HepG2 (cell line): ENCODE measurements around the gene ACSL1. TPM values are rescaled to one million over a fixed set of nuclear protein-coding genes. Genes with fewer than 3 reads are reported as not detected.

Experiments used
- ADNP ChIP-seq: sonication (generic); formaldehyde crosslinking; IDR thresholded peaks from 2 replicates; pipeline ENCODE4 v1.4.0; 2020; ENCODE audit warnings: missing genetic modification reagents
- ATF7-NPFF ChIP-seq: sonication (generic); formaldehyde crosslinking; IDR thresholded peaks from 2 replicates; pipeline ENCODE4 v1.8.1; 2023; ENCODE audit warnings: mild to moderate bottlenecking, low read depth, missing genetic modification reagents, moderate library complexity
- EP300 ChIP-seq, 3 experiments: sonication (generic) in 1 of 3; formaldehyde crosslinking in 1 of 3; IDR thresholded peaks; 2 replicates each; pipeline versions ENCODE4 v1.5.1 to v1.6.1; 2011 to 2020; ENCODE audit warnings: low read depth in 2 of 3, low read length in 2 of 3, borderline replicate concordance in 1 of 3, improper control_type of control experiment in 1 of 3, mild to moderate bottlenecking in 1 of 3, missing genetic modification reagents in 1 of 3, moderate library complexity in 1 of 3
- FOXO1 ChIP-seq: sonication (generic); formaldehyde crosslinking; IDR thresholded peaks from 2 replicates; pipeline ENCODE4 v1.4.0; 2020; ENCODE audit warnings: missing genetic modification reagents
- FOXP1 ChIP-seq, 2 experiments: fragments of 450-650 bp in 1 of 2; IDR thresholded peaks; 2 replicates each; pipeline ENCODE4 v1.6.1; 2017 to 2018; ENCODE audit warnings: antibody characterized with exemption in 1 of 2
- JUNB ChIP-seq: sonication (generic); formaldehyde crosslinking; IDR thresholded peaks from 2 replicates; pipeline ENCODE4 v1.8.0; 2022; ENCODE audit warnings: missing genetic modification reagents, mild to moderate bottlenecking, borderline replicate concordance
- NFE2 ChIP-seq: sonication (generic); formaldehyde crosslinking; IDR thresholded peaks from 2 replicates; pipeline ENCODE4 v1.4.0; 2020; ENCODE audit warnings: missing genetic modification reagents
- NR2F6 ChIP-seq, 2 experiments: IDR thresholded peaks; 2 replicates each; pipeline ENCODE4 v1.6.1; 2016; ENCODE audit warnings: antibody characterized with exemption in 1 of 2, mild to moderate bottlenecking in 1 of 2
- PITX1 ChIP-seq: sonication (generic); formaldehyde crosslinking; IDR thresholded peaks from 2 replicates; pipeline ENCODE4 v1.5.1; 2020; ENCODE audit warnings: mild to moderate bottlenecking, missing genetic modification reagents
- RORA ChIP-seq: sonication (generic); formaldehyde crosslinking; IDR thresholded peaks from 2 replicates; pipeline ENCODE4 v1.5.0; 2020; ENCODE audit warnings: mild to moderate bottlenecking, missing genetic modification reagents, moderate library complexity
- RXRB ChIP-seq: IDR thresholded peaks from 2 replicates; pipeline ENCODE4 v1.6.1; 2016; ENCODE audit warnings: borderline replicate concordance, missing genetic modification reagents, missing compliant biosample characterization
- SMARCC2 ChIP-seq: fragments of 450-650 bp; IDR thresholded peaks from 2 replicates; pipeline ENCODE4 v1.6.1; 2017; ENCODE audit warnings: antibody characterized with exemption, mild to moderate bottlenecking
- SMC3 ChIP-seq: IDR thresholded peaks from 2 replicates; pipeline ENCODE4 v1.6.1; 2011; ENCODE audit warnings: low read length, improper control_type of control experiment
- SOX13 ChIP-seq, 3 experiments: fragments of 450-650 bp in 1 of 3; sonication (generic) in 1 of 3; formaldehyde crosslinking in 1 of 3; IDR thresholded peaks in 2 of 3; conservative IDR thresholded peaks in 1 of 3; 2 replicates each; pipeline versions ENCODE4 v1.5.0 to v1.6.1; 2016 to 2020; ENCODE audit warnings: antibody characterized with exemption in 1 of 3, mild to moderate bottlenecking in 1 of 3, missing compliant biosample characterization in 1 of 3, missing genetic modification reagents in 1 of 3, moderate library complexity in 1 of 3
- TCF7L2 ChIP-seq: IDR thresholded peaks from 2 replicates; pipeline ENCODE4 v1.6.1; 2011; ENCODE audit warnings: mild to moderate bottlenecking, low read depth, low read length, moderate library complexity
- TMF1 ChIP-seq: sonication (generic); formaldehyde crosslinking; IDR thresholded peaks from 2 replicates; pipeline ENCODE4 v1.8.1; 2022; ENCODE audit warnings: low read depth, missing genetic modification reagents
- ZNF180 ChIP-seq: sonication (generic); formaldehyde crosslinking; IDR thresholded peaks from 2 replicates; pipeline ENCODE4 v1.4.0; 2020; ENCODE audit warnings: low read depth, missing genetic modification reagents, borderline replicate concordance
- ZNF432 ChIP-seq: sonication (generic); formaldehyde crosslinking; IDR thresholded peaks from 2 replicates; pipeline ENCODE4 v1.5.0; 2020; ENCODE audit warnings: missing genetic modification reagents, mild to moderate bottlenecking, borderline replicate concordance
- ZNF441 ChIP-seq: sonication (generic); formaldehyde crosslinking; IDR thresholded peaks from 2 replicates; pipeline ENCODE4 v1.7.0; 2021; ENCODE audit warnings: missing genetic modification reagents, borderline replicate concordance
- ZNF605 ChIP-seq: sonication (generic); formaldehyde crosslinking; IDR thresholded peaks from 2 replicates; pipeline ENCODE4 v1.8.0; 2022; ENCODE audit warnings: mild to moderate bottlenecking, missing genetic modification reagents
- polyA plus RNA-seq, 8 experiments: library from polyadenylated mRNA; depleted of rRNA in 3 of 8; stranded (reverse) in 7 of 8; unstranded in 1 of 8; fragments of >200 nt; fragmentation: Illumina TruSeq in 4 of 8; extraction: Trizol in 4 of 8; gene quantifications; 2 replicates each; pipeline versions ENCODE4 v1.2.1 to v1.2.3, GENCODE V29; 2011 to 2016; ENCODE audit warnings: low read depth in 4 of 8, missing spikeins in 1 of 8, mixed read lengths in 1 of 8; ENCODE audit not compliant: insufficient read depth in 1 of 8
- total RNA-seq, 5 experiments: library from RNA; depleted of rRNA; stranded (reverse); fragments of >200 nt; fragmentation: Illumina TruSeq; extraction: Trizol; gene quantifications; 2 replicates each; pipeline ENCODE4 v1.2.3, GENCODE V29; 2016; ENCODE audit warnings: low read depth in 1 of 5
- TF ChIP-seq, protein P1 (sequence below): sonication (generic); formaldehyde crosslinking; IDR thresholded peaks from 2 replicates; pipeline ENCODE4 v1.4.0; 2020; ENCODE audit warnings: mild to moderate bottlenecking, missing genetic modification reagents
- TF ChIP-seq, protein P2 (sequence below): sonication (generic); formaldehyde crosslinking; IDR thresholded peaks from 2 replicates; pipeline ENCODE4 v1.5.0; 2020; ENCODE audit warnings: missing genetic modification reagents
- TF ChIP-seq, protein P3 (sequence below): sonication (generic); formaldehyde crosslinking; IDR thresholded peaks from 2 replicates; pipeline ENCODE4 v1.9.0; 2022; ENCODE audit warnings: missing genetic modification reagents, mild to moderate bottlenecking, borderline replicate concordance
- TF ChIP-seq, protein P4 (sequence below): sonication (generic); formaldehyde crosslinking; IDR thresholded peaks from 2 replicates; pipeline ENCODE4 v1.4.0; 2020; ENCODE audit warnings: missing genetic modification reagents

The ACSL1 gene
- total and polyA plus RNA-seq, 2 of the 13 experiments (the other 11 are each of a cell fraction or from before 2014, with no cell fraction given): 10.0 to 29.8 TPM

DNA sequence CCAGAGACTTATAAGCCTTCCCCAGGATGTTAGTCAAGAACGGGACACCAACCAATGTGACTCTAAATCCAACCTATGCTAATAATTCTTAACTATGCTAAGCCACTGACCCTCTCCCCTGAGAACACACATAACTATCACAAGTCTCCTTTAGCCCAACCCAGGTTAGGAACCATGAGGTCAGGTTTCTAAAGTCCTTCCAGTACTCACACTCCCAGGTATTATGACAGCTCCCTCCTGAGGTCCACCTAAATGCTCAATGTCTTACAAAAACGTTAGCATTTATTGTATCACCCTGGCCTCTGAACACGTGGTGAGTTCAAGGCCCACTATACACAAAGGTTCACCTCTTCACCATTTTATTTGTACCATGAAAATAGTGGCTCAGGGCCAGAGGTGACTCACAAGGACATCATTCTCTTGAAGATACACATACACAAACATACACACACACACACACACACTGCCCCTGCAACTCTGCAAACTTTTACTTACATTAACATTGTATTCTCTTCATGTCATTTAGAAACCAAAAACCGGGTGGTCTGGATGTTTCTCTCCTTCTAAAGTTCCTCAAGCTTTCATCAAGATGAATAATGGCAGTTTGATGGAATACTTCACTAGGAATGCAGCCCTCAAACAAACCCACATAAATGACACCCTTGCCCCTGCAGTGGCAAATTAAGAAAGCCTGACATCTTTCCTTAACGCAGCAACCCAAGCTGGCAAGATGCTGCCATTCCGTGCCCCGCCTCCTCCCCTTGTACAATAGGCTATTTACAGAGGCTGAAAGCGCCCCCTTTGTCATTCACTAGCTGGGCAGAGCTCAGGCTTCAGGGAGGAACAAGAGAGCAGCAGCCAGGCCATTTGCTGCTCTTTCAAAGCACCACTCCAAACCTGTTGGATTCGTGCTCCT, 17.7 kb downstream of the ACSL1 start (continued):
- TF ChIP-seq, protein P1, sequence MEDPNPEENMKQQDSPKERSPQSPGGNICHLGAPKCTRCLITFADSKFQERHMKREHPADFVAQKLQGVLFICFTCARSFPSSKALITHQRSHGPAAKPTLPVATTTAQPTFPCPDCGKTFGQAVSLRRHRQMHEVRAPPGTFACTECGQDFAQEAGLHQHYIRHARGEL (CRISPR knock-in tag): no peak
- TF ChIP-seq ZNF180 (CRISPR knock-in tag) (no peak), PITX1 (CRISPR knock-in tag) (no peak), TMF1 (no peak), NFE2 (CRISPR knock-in tag) (no peak), SOX13 (IDR thresholded peaks at IDR 0.05) (peak; percentile 50), SOX13 (CRISPR knock-in tag; conservative IDR thresholded peaks at IDR 0.05 in 1 of 2, IDR thresholded peaks at IDR 0.05 in 1 of 2) (peak in 1 of 2 experiments; percentile 94; a peak in 2 of 4 replicates), NR2F6 (IDR thresholded peaks at IDR 0.05) (peak; percentile 79), NR2F6 (CRISPR knock-in tag; IDR thresholded peaks at IDR 0.05) (peak; percentile 86), RORA (0 out of 2 replicates have a peak, but pooled peaks have one; percentile 23), FOXO1 (CRISPR knock-in tag) (0 out of 2 replicates have a peak, but pooled peaks have one; percentile 39), RXRB (CRISPR knock-in tag) (peak; percentile 76), ZNF605 (peak; percentile 65; the same call in 1 of the 2 replicates), ADNP (CRISPR knock-in tag) (no peak), ZNF432 (CRISPR knock-in tag) (no peak), ZNF441 (CRISPR knock-in tag) (no peak), SMC3 (0 out of 2 replicates have a peak, but pooled peaks have one; percentile 20), FOXP1 (IDR thresholded peaks at IDR 0.05) (no peak), FOXP1 (CRISPR knock-in tag; IDR thresholded peaks at IDR 0.05) (peak; percentile 76), JUNB (CRISPR knock-in tag) (peak; percentile 86; the same call in 1 of the 2 replicates), TCF7L2 (no peak), SMARCC2 (no peak), ATF7-NPFF (0 out of 2 replicates have a peak, but pooled peaks have one; percentile 29), EP300 (IDR thresholded peaks at IDR 0.05; ENCODE audit: low read depth in 2 of 2, low read length in 2 of 2) (peak; percentile 41 to 74; a peak in 2 of 4 replicates), EP300 (CRISPR knock-in tag; IDR thresholded peaks at IDR 0.05; ENCODE audit: borderline replicate concordance) (peak; percentile 77)
- TF ChIP-seq, protein P2, sequence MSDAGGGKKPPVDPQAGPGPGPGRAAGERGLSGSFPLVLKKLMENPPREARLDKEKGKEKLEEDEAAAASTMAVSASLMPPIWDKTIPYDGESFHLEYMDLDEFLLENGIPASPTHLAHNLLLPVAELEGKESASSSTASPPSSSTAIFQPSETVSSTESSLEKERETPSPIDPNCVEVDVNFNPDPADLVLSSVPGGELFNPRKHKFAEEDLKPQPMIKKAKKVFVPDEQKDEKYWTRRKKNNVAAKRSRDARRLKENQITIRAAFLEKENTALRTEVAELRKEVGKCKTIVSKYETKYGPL (CRISPR knock-in tag): no peak
- TF ChIP-seq, protein P3, sequence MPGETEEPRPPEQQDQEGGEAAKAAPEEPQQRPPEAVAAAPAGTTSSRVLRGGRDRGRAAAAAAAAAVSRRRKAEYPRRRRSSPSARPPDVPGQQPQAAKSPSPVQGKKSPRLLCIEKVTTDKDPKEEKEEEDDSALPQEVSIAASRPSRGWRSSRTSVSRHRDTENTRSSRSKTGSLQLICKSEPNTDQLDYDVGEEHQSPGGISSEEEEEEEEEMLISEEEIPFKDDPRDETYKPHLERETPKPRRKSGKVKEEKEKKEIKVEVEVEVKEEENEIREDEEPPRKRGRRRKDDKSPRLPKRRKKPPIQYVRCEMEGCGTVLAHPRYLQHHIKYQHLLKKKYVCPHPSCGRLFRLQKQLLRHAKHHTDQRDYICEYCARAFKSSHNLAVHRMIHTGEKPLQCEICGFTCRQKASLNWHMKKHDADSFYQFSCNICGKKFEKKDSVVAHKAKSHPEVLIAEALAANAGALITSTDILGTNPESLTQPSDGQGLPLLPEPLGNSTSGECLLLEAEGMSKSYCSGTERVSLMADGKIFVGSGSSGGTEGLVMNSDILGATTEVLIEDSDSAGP: no peak
- TF ChIP-seq, protein P4, sequence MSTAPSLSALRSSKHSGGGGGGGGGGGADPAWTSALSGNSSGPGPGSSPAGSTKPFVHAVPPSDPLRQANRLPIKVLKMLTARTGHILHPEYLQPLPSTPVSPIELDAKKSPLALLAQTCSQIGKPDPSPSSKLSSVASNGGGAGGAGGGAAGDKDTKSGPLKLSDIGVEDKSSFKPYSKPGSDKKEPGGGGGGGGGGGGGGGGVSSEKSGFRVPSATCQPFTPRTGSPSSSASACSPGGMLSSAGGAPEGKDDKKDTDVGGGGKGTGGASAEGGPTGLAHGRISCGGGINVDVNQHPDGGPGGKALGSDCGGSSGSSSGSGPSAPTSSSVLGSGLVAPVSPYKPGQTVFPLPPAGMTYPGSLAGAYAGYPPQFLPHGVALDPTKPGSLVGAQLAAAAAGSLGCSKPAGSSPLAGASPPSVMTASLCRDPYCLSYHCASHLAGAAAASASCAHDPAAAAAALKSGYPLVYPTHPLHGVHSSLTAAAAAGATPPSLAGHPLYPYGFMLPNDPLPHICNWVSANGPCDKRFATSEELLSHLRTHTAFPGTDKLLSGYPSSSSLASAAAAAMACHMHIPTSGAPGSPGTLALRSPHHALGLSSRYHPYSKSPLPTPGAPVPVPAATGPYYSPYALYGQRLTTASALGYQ (CRISPR knock-in tag): peak; percentile 53; the same call in 1 of the 2 replicates
